Stimulated activated CD4-positive, alpha-beta T cell treated with anti-CD3 and anti-CD28 coated beads, TNF-alpha, amount 100 ng/mL, for 1 hour (primary cell): ENCODE data around the gene KCTD1.

ENCODE experiments used
- DNase-seq, 3 donors: peaks; one replicate each; pipeline ENCODE4 v3.0.0-alpha.2; 2020; ENCODE audit warnings: low read depth in 3 of 3, low spot score in 1 of 3

Gene KCTD1

GRCh38 chr18:26482569-26482968 lies 65.8 kb downstream of the KCTD1 start:
- no peak for DNase-seq

GRCh38 chr18:26480897-26481795 lies 67.2 kb downstream of the KCTD1 start:
- DNase-seq, result no peak

- DNase-seq, result no peak
These were observed 68.7 kb downstream of the KCTD1 start for GRCh38 chr18:26479681-26480079.

GRCh38 chr18:26479065-26479680 lies 69.2 kb downstream of the KCTD1 start:
- no peak for DNase-seq

DNA sequence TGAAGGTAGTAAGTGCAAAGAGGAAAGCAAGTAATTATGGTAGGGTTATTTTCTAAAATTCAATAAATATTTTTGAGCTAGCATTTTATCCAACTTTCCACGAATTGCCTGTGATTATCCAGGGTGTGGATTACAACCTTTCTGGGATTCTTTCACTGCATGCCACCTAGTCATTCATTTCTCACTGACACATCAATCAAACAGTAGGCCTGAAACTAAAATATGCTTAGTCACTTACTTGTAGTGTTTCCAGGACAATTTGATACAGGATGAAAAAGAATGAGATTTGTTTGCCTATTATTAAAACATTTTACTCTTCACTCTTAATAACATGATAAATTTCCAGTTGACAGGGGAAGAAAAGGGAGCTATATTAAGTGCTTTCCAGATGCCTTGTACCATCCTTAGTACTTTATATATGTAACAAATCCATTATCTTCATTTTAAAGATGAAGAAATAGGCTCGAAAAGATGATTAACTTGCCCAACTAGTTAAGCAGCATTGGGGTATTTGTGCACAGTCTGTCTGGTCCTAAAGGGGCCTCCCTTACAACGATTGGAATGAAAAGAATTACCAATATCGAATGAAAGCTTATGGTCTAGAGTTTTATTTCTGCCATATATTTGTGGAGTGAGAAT lies 70.4 kb downstream of the KCTD1 start:
- DNase-seq, result no peak

- DNase-seq, result no peak
These were observed 71.7 kb downstream of the KCTD1 start for GRCh38 chr18:26476697-26477096.

- no peak for DNase-seq
These were observed 73.8 kb downstream of the KCTD1 start for GRCh38 chr18:26474542-26474941.

- no peak for DNase-seq
These were observed 74.7 kb downstream of the KCTD1 start for GRCh38 chr18:26473672-26474071.

DNA sequence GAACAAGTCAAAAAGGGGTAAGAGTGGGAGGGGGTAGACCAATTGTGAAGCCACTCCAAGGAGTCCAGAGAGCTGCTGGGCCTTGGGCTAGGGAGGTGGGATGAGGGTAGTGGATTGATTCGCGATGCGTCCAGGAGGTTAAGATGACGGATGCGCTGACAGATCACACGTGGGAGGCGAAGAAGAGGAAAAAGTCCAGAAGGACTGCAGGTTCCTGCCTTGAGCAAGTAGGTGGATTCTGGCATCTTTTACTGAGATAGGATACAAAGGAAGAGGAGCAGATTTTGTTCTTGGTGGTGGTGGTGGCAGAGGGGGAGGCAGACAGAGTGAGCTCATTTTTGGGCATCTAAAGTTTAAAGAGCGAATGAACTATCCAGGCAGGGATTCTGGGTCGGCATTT lies 76.5 kb downstream of the KCTD1 start:
- DNase-seq, result no peak

GRCh38 chr18:26471027-26471426 lies 77.3 kb downstream of the KCTD1 start:
- DNase-seq, result no peak

DNA sequence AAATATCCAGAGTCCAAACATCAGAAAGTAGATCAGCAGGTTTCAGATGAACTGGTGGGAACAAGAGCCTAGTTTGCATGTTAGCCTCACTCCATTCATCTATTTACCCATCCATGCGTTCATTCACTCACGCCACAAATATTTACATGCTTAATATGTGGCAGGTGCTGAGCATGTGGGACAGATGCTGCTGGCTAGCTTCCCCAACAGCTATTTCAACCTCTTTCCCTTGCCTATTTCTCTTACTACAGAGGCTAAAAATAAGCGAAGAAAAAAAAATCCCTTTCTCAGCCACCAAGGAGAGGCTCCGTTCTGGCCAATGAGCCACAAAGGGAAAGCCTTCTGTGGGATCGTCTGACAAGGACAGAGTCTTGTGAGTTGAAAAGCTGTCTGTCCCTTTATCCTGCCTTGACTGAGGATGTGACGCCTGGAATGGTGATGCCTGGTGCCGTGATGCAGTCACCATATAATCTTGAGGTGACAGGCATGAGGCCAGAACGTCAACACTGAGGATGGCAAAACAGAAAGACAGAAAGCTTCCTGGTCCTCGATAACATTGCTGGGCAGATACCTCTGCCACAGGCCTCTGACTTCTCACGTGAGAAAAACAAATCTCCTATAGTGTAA lies 78.2 kb downstream of the KCTD1 start:
- DNase-seq, result no peak

DNA sequence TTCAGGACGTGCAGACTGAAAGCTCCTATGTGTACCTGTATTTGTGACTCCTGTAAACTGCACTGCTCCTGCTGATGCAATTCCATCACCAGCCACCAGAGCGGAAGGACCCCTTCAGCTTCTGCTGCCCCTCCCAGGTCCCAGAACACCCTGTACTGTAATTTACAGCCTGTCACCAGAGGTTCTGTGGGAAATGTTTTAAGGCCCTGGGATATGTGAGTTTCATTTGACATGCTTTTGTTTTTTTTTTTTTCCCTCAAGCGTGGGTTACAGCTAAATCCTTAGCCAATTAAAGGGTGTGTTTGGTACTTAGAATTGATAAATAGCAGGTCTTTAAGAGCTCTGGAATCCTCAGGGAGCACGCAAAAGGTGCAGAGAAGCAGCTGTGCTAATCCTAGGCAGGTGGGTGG lies 79.4 kb downstream of the KCTD1 start:
- DNase-seq, result no peak

GRCh38 chr18:26466026-26466425 lies 82.3 kb downstream of the KCTD1 start:
- no peak for DNase-seq

DNA sequence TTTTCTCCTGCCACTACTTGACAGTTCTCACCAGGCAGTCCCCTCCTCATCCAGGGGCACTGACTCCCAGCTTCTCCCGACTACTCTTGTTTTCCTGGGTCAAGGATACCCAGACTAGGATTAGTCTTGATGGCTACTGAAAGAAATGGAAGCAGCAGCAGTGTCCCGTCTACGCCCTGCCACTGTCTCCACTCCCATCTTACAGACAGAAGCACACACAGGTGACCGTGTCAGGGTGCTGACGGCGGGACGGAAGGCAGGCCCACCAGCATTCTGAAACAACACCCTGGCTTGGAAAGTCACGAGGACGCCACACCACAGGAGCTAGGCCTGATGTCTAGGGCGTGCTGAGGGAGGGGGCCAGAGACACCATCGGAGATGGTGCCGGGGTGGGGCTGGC lies 82.9 kb downstream of the KCTD1 start:
- DNase-seq, result no peak

- no peak for DNase-seq
These were observed 84.0 kb downstream of the KCTD1 start for GRCh38 chr18:26464128-26465011.

GRCh38 chr18:26462355-26462754 lies 86.0 kb downstream of the KCTD1 start:
- DNase-seq, result no peak

- DNase-seq, result no peak
These were observed 86.9 kb downstream of the KCTD1 start for GRCh38 chr18:26461405-26461804.

- DNase-seq, result no peak
These were observed 87.8 kb downstream of the KCTD1 start for GRCh38 chr18:26460449-26461091.

GRCh38 chr18:26459884-26460283 lies 88.5 kb downstream of the KCTD1 start:
- no peak for DNase-seq

DNA sequence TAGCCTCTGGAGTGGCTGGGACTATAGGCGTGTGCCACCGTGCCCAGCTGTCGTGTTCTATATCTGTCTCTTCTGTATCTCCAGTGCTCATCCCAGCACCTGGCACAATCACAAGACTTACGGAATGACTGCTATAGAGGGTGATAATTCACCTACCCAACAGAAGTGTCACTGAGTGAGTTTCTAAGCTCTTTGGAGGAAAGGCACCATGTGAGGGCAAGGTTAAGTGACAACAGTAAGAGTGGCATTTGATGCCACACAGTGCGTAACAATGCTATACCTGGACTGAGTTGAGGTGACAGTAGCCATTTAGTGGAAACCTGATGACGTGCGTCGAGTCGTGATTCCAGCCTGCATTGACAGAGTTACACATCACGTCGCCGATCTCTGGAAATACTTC lies 89.0 kb downstream of the KCTD1 start:
- no peak for DNase-seq
